Activated CD8-positive, alpha-beta memory T cell treated with anti-CD3 and anti-CD28 coated beads for 36 hours (primary cell): ENCODE data around the gene ICA1. TPM values are rescaled to one million over a fixed set of nuclear protein-coding genes. Genes with fewer than 3 reads are reported as not detected.
"Not testable (repeated sequence)": the region's sequence is repeated elsewhere in the genome, so short reads cannot be mapped to it uniquely, and the experiment has no call there.

Source experiments
- CTCF ChIA-PET: fragments of 350-600 bp; sonication (Branson Sonifier 250); formaldehyde crosslinking; loops from one replicate; lab custom pipeline; 2021; ENCODE audit warnings: antibody characterized with exemption; lab: Charles Lee
- POLR2A ChIA-PET: fragments of 350-600 bp; sonication (Branson Sonifier 250); formaldehyde crosslinking; loops from one replicate; lab custom pipeline; 2021; ENCODE audit warnings: antibody characterized with exemption; lab: Charles Lee
- total RNA-seq, 2 experiments: library from RNA; stranded (reverse); gene quantifications; one replicate each; pipeline ENCODE4 v1.2.3, GENCODE V29; 2021

ICA1 gene
- total RNA-seq, 2 experiments from 2014 or later = 0.82 to 1.3 TPM

GRCh38 chr7:8092140-8092539, 169.8 kb downstream of the ICA1 start:
- CTCF ChIA-PET = no interaction called here
- POLR2A ChIA-PET = no interaction called here

GRCh38 chr7:8089036-8089780, 172.8 kb downstream of the ICA1 start:
- ChIA-PET CTCF (interaction anchor here (0.6 kb wide), 1 partner anchor 511 kb away, joined by 3 read pairs; no protein-coding TSS in a partner anchor), POLR2A (no interaction called here)

- POLR2A ChIA-PET = no interaction called here
- CTCF ChIA-PET = interaction anchor here (0.7 kb wide), 1 partner anchor 61 kb away, joined by 3 read pairs; no protein-coding TSS in a partner anchor
Measured at GRCh38 chr7:8086239-8086638, 175.7 kb downstream of the ICA1 start.

GRCh38 chr7:8085420-8085819, 176.5 kb downstream of the ICA1 start:
- ChIA-PET POLR2A (no interaction called here), CTCF (interaction anchor here (0.8 to 1.0 kb wide), 2 partner anchors 23 to 26 kb away, joined by 3 to 4 read pairs; no protein-coding TSS in a partner anchor)

GRCh38 chr7:8084836-8085235, 177.1 kb downstream of the ICA1 start:
- ChIA-PET CTCF (interaction anchor here (1.0 kb wide), 1 partner anchor 24 kb away, joined by 4 read pairs; no protein-coding TSS in a partner anchor), POLR2A (no interaction called here)

GRCh38 chr7:8082762-8083161, 179.2 kb downstream of the ICA1 start:
- CTCF ChIA-PET = no interaction called here
- POLR2A ChIA-PET = no interaction called here

- ChIA-PET POLR2A (no interaction called here), CTCF (no interaction called here)
Measured at GRCh38 chr7:8078418-8078817, 183.5 kb downstream of the ICA1 start.

- ChIA-PET POLR2A (no interaction called here), CTCF (no interaction called here)
Measured at GRCh38 chr7:8070451-8071180, 191.4 kb downstream of the ICA1 start.

- CTCF ChIA-PET = no interaction called here
Measured at GRCh38 chr7:8068892-8069686, 192.9 kb downstream of the ICA1 start.

GRCh38 chr7:8065356-8065813, 196.6 kb downstream of the ICA1 start:
- ChIA-PET CTCF (no interaction called here), POLR2A (no interaction called here)

More at GRCh38 chr7:8068892-8069686, 192.9 kb downstream of the ICA1 start:
- POLR2A ChIA-PET = no interaction called here

GRCh38 chr7:8064828-8065227, 197.1 kb downstream of the ICA1 start:
- ChIA-PET CTCF (no interaction called here), POLR2A (no interaction called here)

- POLR2A ChIA-PET = no interaction called here
- CTCF ChIA-PET = interaction anchor here (0.7 to 1.1 kb wide), 2 partner anchors 28 to 410 kb away, joined by 3 read pairs; no protein-coding TSS in a partner anchor
Measured at GRCh38 chr7:8063706-8064297, 198.2 kb downstream of the ICA1 start.

GRCh38 chr7:8063300-8063699, 198.7 kb downstream of the ICA1 start:
- POLR2A ChIA-PET = not testable (repeated sequence)
- CTCF ChIA-PET = interaction anchor here (0.7 to 1.1 kb wide), 2 partner anchors 27 to 409 kb away, joined by 3 read pairs; no protein-coding TSS in a partner anchor

Other genes with a start within 250 kb of the ICA1 start
- not detected for gene NXPH1, start 171.4 kb upstream of the ICA1 start, total RNA-seq